Right lobe of liver (tissue), 6 donors: ENCODE measurements around the gene SUCLG1. TPM values are rescaled to one million over a fixed set of nuclear protein-coding genes. Genes with fewer than 3 reads are reported as not detected.
"Not testable (repeated sequence)": the region's sequence is repeated elsewhere in the genome, so short reads cannot be mapped to it uniquely, and the experiment has no call there.

ENCODE experiments used
- ATAC-seq, 4 donors: fragments of 200-7000 bp; cut with Tn5 transposase; one replicate each; pipeline ENCODE4 v1.9.1; 2020; ENCODE audit warnings: mild to moderate bottlenecking in 4 of 4, moderate library complexity in 4 of 4
- DNase-seq, 3 donors: peaks; one replicate each; pipeline ENCODE4 v3.0.0-alpha.2; 2020
- H3K27ac ChIP-seq, 3 donors: fragments of 200-600 bp; one replicate each; pipeline ENCODE4 v1.8.0; 2022
- H3K27me3 ChIP-seq, 2 donors: fragments of 200-600 bp; one replicate each; pipeline ENCODE4 v1.8.0; 2022
- H3K36me3 ChIP-seq, 4 donors: fragments of 200-600 bp; sonication (generic) in 1 of 4; one replicate each; pipeline versions ENCODE4 v1.5.1 to v1.8.0; 2017 to 2022; ENCODE audit warnings: control low read depth in 1 of 4
- H3K4me1 ChIP-seq, 4 donors: fragments of 200-600 bp; sonication (generic) in 1 of 4; one replicate each; pipeline versions ENCODE4 v1.5.1 to v1.8.0; 2017 to 2022; ENCODE audit warnings: control low read depth in 1 of 4
- H3K4me3 ChIP-seq, 3 donors: fragments of 200-600 bp; one replicate each; pipeline ENCODE4 v1.8.0; 2022
- H3K9me3 ChIP-seq, 4 donors: fragments of 200-600 bp; sonication (generic) in 1 of 4; one replicate each; pipeline versions ENCODE4 v1.5.1 to v1.8.0; 2017 to 2022; ENCODE audit warnings: control low read depth in 1 of 4
- POLR2A ChIP-seq: fragments of 450-650 bp; IDR thresholded peaks from one replicate; pipeline ENCODE4 v1.6.1; 2017; ENCODE audit warnings: antibody characterized with exemption, mild to moderate bottlenecking
- WGBS: methylation state at CpG from one replicate; pipeline ENCODE4 v1.1.6; 2018; ENCODE audit warnings: low coverage, low lambda C conversion rate; ENCODE audit not compliant: insufficient coverage; ENCODE audit errors: missing lambda C conversion rate; 5-methylcytosine and 5-hydroxymethylcytosine counted together
- intact Hi-C, 2 donors: fragments of 100-400 bp; cut with DNase I; formaldehyde crosslinking; loops; one replicate each; pipeline versions ENCODE4 v1.11.2 to v1.14.1; 2022
- total RNA-seq, 6 experiments: library from RNA; depleted of rRNA in 2 of 6; stranded (reverse); fragments of >200 nt in 2 of 6; fragmentation: NEBNext Ultra II Directional in 3 of 6; extraction: Animal tissue kit (Norgen Biotek cat#: 25700) in 3 of 6; gene quantifications; one replicate each; pipeline versions ENCODE4 v1.1.0 to v1.2.4, GENCODE V29; 2016 to 2023
- TF ChIP-seq, protein P1 (sequence below), 4 donors: fragments of 200-600 bp in 3 of 4; fragments of 450-650 bp in 1 of 4; IDR thresholded peaks; one replicate each; pipeline versions ENCODE4 v1.5.1 to v1.8.0; 2016 to 2022; ENCODE audit warnings: antibody characterized with exemption in 4 of 4, mild to moderate bottlenecking in 2 of 4
- donor health status: DM: no; HTN: yes; CAD: no.
- donor health status: DM: no; HTN: no; CAD: no.
- donor health status: DM: no; HTN: no; CAD: no.
- donor health status: DM: no; HTN: yes; CAD: no.
- donor health status: DM: no; HTN: yes; CAD: no.

Gene SUCLG1
- total RNA-seq, 6 experiments from 2014 or later: 73.4 to 86.7 (median 82.8) TPM

DNA sequence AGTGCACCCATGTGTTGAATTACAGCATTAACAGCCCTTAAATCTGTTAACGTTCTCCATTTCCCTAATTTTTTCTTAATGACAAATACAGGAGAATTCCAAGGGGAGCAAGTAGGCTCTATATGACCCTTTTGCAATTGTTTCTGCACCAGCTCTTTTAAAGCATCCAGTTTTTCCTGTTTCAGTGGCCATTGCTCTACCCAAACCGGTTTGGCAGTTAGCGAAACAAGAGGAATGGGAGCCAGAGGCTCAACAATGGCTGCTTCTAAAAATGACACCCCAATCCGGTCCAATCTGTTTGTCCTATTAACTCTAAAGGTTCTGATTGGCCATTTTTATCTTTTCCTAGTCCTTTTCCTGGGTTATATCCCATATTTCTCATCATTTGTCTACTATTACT is 15.1 kb upstream of the SUCLG1 start:
- intact Hi-C loops: no loop called here
- WGBS: 89% methylated on average over 3 of the region's 4 CpGs
- DNase-seq: no peak
- TF ChIP-seq, protein P1, sequence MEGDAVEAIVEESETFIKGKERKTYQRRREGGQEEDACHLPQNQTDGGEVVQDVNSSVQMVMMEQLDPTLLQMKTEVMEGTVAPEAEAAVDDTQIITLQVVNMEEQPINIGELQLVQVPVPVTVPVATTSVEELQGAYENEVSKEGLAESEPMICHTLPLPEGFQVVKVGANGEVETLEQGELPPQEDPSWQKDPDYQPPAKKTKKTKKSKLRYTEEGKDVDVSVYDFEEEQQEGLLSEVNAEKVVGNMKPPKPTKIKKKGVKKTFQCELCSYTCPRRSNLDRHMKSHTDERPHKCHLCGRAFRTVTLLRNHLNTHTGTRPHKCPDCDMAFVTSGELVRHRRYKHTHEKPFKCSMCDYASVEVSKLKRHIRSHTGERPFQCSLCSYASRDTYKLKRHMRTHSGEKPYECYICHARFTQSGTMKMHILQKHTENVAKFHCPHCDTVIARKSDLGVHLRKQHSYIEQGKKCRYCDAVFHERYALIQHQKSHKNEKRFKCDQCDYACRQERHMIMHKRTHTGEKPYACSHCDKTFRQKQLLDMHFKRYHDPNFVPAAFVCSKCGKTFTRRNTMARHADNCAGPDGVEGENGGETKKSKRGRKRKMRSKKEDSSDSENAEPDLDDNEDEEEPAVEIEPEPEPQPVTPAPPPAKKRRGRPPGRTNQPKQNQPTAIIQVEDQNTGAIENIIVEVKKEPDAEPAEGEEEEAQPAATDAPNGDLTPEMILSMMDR (IDR thresholded peaks at IDR 0.05): no peak
- TF ChIP-seq POLR2A: no peak
- ATAC-seq: no peak
- H3K36me3 ChIP-seq: no peaks in the 10 kb centered on the region
- no peaks in the 10 kb centered on the region for H3K9me3 ChIP-seq
- H3K4me3 ChIP-seq: no peak overlapping the region
- peaks cover 0 to 9% (median 3%) of the 10 kb centered on the region in 4 donors for H3K4me1 ChIP-seq
- H3K27ac ChIP-seq: no peak overlapping the region
- no peaks in the 10 kb centered on the region for H3K27me3 ChIP-seq

DNA sequence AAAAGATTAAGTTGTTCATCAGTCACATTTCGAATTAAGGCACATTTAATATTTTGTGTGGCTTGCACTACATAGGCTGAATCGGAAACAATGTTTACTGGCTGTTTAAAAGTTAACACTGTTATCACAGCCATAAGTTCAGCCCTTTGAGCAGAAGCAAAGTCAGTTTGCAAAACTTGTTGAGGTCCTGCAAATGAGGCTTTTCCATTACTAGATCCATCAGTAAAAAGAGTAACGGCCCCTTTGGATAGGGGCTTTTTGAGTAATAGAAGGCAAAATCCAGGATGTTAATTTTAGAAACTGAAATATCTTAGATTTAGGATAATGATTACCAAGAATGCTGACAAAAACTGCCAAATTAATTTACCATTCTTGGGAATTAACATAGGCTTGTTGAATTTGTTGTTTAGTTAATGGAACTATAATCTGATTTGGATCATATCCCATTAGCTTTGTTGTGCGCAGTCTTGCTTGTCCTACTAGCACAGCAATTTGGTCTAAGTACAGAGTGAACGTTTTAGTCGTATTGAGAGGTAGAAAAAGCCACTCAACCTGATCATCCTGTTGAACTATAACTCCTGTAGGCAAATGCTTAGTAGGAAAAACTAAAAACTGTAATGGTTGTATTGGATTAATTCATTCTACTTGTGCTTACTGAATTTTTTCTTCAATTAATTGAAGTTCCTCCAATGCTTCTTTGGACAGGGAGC is 13.9 kb upstream of the SUCLG1 start:
- no peak overlapping the region for H3K27ac ChIP-seq
- TF ChIP-seq, protein P1 (IDR thresholded peaks at IDR 0.05): no peak
- no peak for TF ChIP-seq POLR2A
- H3K36me3 ChIP-seq: no peaks in the 10 kb centered on the region
- intact Hi-C loops: no loop called here
- WGBS: 31% methylated on average over 6 of the region's 6 CpGs
- ATAC-seq (no peak), DNase-seq (no peak)
- peaks cover 0 to 9% (median 3%) of the 10 kb centered on the region in 4 donors for H3K4me1 ChIP-seq
- no peaks in the 10 kb centered on the region for H3K27me3 ChIP-seq
- no peak overlapping the region for H3K4me3 ChIP-seq
- no peaks in the 10 kb centered on the region for H3K9me3 ChIP-seq

DNA sequence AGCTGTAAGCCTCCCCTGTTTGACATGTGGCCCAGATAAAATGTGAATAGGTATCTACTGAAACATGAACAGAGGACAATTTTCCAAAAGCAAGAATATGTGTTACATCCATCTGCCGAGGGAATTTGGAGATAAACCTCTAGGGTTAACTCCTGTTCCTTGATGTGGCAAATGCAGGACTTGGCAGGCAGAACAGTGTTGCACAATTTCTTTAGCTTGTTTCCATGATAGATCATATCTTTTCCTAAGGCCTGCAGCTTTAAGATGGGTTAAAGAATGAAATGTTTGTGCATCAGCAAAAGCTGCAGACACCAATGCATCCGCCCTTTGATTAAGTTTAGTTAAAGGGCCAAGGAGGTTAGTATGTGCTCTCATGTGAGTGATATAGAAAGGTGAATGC is 13.3 kb upstream of the SUCLG1 start:
- peak in 1 of 3 donors; percentile 63 for DNase-seq
- H3K27ac ChIP-seq, H3K9me3 ChIP-seq, H3K36me3 ChIP-seq, H3K27me3 ChIP-seq, intact Hi-C loops, H3K4me1 ChIP-seq, ATAC-seq, H3K4me3 ChIP-seq: not testable (repeated sequence)
- 25% methylated on average over 2 of the region's 2 CpGs for WGBS

DNA sequence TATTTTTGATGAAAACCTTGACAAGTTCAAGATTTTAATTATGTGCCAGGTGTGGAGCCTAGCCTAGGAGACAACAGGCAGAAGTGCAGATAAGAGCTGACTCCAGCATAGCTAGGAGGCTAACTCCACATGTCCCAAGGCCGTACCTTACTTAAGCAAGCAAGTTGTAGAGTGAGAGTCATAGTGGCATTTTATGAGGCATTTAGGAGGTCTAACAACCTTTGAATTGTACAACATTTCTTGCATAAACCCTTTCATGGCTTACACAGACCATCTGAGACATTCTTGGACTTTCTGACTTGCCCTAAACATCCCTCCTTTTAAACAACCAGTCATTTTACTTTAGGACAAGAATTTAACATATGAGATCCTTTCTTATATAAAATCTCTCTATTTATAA is 8.3 kb upstream of the SUCLG1 start:
- intact Hi-C loops: no loop called here
- DNase-seq: no peak

DNA sequence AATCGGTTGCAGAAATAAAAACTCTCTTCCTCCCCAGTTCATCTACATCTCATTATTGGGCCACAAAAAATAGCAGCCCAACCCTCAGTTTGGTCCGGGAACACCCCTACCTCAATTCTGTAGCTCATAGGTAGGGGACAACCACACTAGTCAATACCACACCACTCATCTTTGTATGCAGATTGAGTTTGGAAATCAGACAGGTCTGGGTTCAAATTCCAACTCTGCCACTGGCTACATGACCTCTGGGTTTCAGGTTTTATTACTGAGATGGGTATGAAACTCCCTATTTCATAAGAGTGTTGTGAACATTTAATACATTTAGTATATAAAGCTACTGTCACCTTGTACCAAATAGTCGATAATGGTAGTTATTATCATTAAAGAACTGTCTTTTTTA is 2.2 kb upstream of the SUCLG1 start:
- intact Hi-C loops: no loop called here
- Histone ChIP-seq H3K27me3 (no peaks in the 10 kb centered on the region), H3K27ac (peak overlapping the region in 1 of 3 donors; percentile 21), H3K4me1 (peaks cover 0 to 35% (median 15%) of the 10 kb centered on the region in 4 donors), H3K9me3 (no peaks in the 10 kb centered on the region), H3K36me3 (no peaks in the 10 kb centered on the region), H3K4me3 (no peak overlapping the region)
- peak in 3 of 4 donors; percentile 4 to 35 (median 8) for ATAC-seq
- 68% methylated on average over 3 of the region's 3 CpGs for WGBS
- DNase-seq: peak in 1 of 3 donors; percentile 47
- TF ChIP-seq, protein P1 (IDR thresholded peaks at IDR 0.05): no peak
- no peak for TF ChIP-seq POLR2A

More for the DNA sequence above, 8.3 kb upstream of the SUCLG1 start:
- 88% methylated on average over 1 of the region's 1 CpG for WGBS
- H3K9me3 ChIP-seq: no peaks in the 10 kb centered on the region
- no peak overlapping the region for H3K27ac ChIP-seq
- no peak for ATAC-seq
- H3K36me3 ChIP-seq: no peaks in the 10 kb centered on the region
- TF ChIP-seq, protein P1 (IDR thresholded peaks at IDR 0.05): no peak
- no peak for TF ChIP-seq POLR2A
- H3K4me1 ChIP-seq: peaks cover 0 to 3% (median 2%) of the 10 kb centered on the region in 4 donors
- no peak overlapping the region for H3K4me3 ChIP-seq
- no peaks in the 10 kb centered on the region for H3K27me3 ChIP-seq
